Panc1 (cell line): ENCODE measurements around the gene C1QTNF1.

Experiments used
- CTCF ChIP-seq: fragments of 450-650 bp; IDR thresholded peaks from 2 replicates; pipeline ENCODE4 v1.5.1; 2017; ENCODE audit warnings: mild to moderate bottlenecking
- POLR2AphosphoS5 ChIP-seq: IDR thresholded peaks from 2 replicates; pipeline ENCODE4 v1.6.1; 2012; ENCODE audit warnings: mild to moderate bottlenecking, low read depth, low read length, moderate library complexity
- REST ChIP-seq, 2 experiments: IDR thresholded peaks; 2 replicates each; pipeline ENCODE4 v1.6.1; 2011 to 2012; ENCODE audit warnings: low read depth in 2 of 2, control low read depth in 1 of 2, low read length in 1 of 2, mild to moderate bottlenecking in 1 of 2, moderate library complexity in 1 of 2; ENCODE audit not compliant: insufficient read depth in 1 of 2
- TCF7L2 ChIP-seq: IDR thresholded peaks from 2 replicates; pipeline ENCODE4 v1.6.1; 2011; ENCODE audit warnings: mild to moderate bottlenecking, low read depth, low read length, inconsistent platforms

- no peak for TF ChIP-seq CTCF
- no peak for TF ChIP-seq POLR2AphosphoS5
- TF ChIP-seq TCF7L2 = no peak
- TF ChIP-seq REST (IDR thresholded peaks at IDR 0.05; ENCODE audit: insufficient read depth in 1 of 2, low read depth in 2 of 2, low read length in 1 of 2) = no peak
These were observed 74.4 kb downstream of the C1QTNF1 start for GRCh38 chr17:79098282-79098867.
